Fibroblast of pulmonary artery (primary cell): Measurements from ENCODE around the gene GAPDHS.

ENCODE experiments used
- DNase-seq: peaks from one replicate; pipeline ENCODE4 v3.0.0-alpha.2; 2010; ENCODE audit warnings: low read depth
- H3K4me3 ChIP-seq: replicated peaks from 2 replicates; pipeline ENCODE4 v1.5.1; 2011; ENCODE audit warnings: low read depth, mild to moderate bottlenecking, control low read depth, low read length, moderate library complexity
- CTCF ChIP-seq: IDR thresholded peaks from 2 replicates; pipeline ENCODE4 v1.5.1; 2011; ENCODE audit warnings: mild to moderate bottlenecking, control low read depth, low read length, inconsistent platforms; ENCODE audit errors: missing control alignments

GAPDHS gene

DNA sequence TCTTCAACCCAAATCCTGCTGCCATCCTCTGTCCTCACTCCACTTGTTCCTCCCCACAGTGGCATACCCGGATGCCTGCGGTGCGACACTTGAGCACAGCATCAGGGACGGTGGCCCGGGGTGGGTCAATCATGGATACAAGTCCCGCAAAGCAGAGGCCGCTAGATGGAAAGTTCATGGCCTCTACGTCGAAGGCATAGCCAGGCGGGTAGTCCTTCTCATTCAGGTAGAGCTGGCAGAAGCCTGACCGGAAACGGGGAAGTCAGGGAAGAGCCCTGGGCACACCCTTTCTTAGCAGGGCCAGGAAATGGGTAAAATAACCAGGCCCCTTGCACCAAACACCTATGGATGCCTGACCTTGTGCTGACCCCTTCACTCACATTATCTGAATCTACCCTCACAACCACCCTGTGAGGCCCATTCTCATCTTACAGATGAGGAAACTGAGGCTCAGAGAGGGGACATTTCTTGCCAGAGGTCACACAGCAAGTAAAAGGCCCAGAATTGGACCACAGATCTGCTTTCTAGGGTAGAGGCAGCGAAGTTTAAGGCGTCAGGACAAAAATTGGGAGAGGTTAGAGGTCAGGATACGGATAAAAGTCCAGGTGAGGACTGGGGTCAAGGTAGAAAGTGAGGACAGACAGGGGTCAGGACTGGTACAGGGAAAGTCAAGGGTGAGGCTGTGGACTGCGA, 23.7 kb downstream of the GAPDHS start:
- H3K4me3 ChIP-seq, result no peak overlapping the region
- DNase-seq, result no peak
- TF ChIP-seq CTCF, result no peak

DNA sequence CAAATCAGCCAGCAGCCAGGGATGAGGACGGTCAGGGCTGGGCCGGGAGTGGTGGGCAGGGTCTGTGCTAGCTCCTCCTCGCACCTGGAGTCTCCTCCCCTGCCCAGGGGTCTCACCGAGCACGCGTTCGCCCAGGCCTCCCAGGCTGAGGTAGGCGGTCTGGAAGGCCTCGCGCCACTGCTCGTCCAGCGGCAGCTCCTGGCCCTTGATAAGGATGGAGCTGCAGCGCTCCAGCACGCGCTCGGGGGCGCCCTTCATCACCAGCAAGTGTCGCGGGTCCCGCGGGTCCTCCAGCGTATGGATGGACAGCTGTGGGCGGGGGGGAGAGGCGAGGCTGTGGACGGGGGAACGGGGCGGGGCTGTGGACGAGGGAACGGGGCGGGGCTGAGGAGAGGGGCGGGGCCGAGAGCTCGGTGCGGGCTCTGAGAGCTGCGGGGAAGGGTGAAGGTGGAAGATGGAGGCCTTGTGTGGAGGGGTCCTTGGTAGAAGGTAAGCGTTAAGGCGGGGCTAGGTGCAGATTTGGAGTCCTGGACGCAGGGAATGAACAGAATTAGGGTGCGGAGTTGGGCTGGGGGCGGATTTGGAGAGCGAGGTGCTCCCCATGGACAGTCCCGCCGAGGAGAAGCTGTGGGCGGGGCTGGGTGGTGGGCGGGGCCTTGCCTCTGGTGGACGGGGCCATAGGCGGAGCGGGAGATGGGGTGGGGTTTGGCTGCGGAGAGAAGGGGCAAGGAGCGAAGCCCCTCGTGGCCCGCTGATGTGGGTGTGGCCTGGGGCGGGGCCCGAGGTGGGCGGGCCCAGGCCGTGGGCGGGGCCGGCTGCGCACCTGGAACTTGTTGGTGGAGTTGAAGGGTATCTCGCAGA, 24.5 kb downstream of the GAPDHS start:
- TF ChIP-seq CTCF, result no peak
- peak; percentile 58 for DNase-seq
- H3K4me3 ChIP-seq, result peak overlapping the region; percentile 47

DNA sequence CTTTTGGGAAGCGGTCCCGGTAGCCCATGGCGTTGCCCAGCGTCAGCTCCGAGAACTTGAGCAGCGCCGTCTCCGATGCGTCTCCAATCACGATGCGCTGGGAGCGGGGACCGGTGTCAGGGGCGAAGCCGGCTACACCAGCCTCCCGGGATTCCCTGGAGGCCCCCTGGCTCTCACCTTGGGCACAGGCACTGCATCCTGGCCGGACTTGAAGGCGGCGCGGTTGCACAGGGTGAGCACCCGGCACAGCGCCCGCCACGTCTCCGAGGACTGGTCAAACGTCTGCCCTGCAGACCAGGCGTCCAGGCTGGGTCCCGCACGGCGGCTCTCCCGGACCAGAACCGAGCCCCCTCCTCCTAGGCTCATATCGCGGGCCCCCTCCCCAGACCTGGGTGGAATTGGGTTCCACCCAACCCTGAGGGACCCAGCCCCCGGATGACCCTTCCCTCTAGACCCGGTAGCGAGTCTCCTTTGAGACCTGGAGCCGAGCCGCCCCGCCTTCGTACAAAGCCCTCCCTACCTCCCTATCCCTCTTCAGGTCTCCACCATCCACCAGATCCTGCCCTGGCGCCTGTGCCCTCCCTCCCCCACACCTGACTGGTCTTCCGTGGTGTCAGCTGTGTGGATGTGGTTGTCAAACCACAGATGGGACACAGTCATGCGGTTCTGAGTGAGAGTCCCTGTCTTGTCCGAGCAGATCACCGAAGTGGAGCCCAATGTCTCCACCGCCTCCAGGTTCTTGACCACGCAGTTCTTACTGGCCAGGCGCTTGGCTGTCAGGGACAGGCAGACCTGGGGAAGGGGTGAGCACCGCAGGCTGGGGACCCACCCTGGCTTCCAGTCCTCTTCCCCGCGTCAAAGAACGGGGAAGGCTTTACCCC, 25.4 kb downstream of the GAPDHS start:
- no peak for TF ChIP-seq CTCF
- H3K4me3 ChIP-seq, result peak overlapping the region; percentile 47
- DNase-seq, result no peak

DNA sequence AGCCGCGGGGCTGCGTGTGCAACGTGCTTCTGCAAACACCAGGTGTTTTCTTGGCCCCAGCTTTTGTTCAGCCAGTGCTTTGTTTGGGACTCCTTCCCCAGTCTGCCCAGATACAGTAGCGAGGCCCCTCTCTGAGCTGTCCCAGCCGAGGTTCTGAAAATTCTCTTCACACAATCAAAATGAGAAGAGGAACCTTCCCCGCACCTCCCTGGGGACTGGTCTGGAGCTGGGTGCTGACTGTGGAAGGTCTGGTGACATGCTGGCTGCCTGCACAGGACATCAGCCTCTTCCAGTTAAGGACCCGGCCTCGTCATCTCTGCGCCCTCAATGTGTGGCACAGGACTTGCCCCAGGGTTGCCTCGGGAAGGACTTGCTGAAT, 26.0 kb downstream of the GAPDHS start:
- H3K4me3 ChIP-seq, result no peak overlapping the region
- DNase-seq, result no peak
- no peak for TF ChIP-seq CTCF

- no peak overlapping the region for H3K4me3 ChIP-seq
- no peak for TF ChIP-seq CTCF
- no peak for DNase-seq
Measured at GRCh38 chr19:35559781-35560180, 26.5 kb downstream of the GAPDHS start.

DNA sequence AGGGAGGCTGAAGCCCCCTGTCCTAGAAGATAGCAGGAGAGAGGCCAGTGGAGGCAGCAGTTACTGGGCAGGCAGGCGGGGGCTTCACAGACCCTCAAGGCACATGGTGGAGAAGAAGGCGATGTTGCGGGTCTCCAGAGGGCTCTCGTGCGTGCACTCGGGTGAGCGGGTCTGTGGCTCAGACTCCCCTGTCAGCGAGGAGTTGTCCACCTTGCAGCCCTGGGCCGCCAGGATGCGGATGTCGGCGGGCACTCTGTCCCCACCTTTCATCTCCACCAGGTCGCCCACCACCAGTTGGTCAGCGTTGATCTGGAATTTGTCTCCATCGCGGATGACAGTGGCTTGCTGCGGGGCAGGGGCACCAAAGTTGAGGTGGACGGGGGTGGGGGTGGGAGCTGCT, 27.0 kb downstream of the GAPDHS start:
- TF ChIP-seq CTCF, result no peak

More for the DNA sequence above, 27.0 kb downstream of the GAPDHS start:
- no peak overlapping the region for H3K4me3 ChIP-seq
- DNase-seq, result no peak
